Skeletal muscle cell (primary cell): Measurements from ENCODE around the gene RARA.
A peak's percentile ranks its signal among the peaks of the same experiment; 100 is the strongest.

Source experiments
- DNase-seq: peaks from one replicate; pipeline ENCODE4 v3.0.0-alpha.2; 2010; ENCODE audit warnings: low read depth
- H3K4me3 ChIP-seq: 2 replicates; pipeline ENCODE4 v1.5.1; 2011; ENCODE audit warnings: low read depth, mild to moderate bottlenecking, control low read depth, low read length, moderate library complexity

The RARA gene

DNA sequence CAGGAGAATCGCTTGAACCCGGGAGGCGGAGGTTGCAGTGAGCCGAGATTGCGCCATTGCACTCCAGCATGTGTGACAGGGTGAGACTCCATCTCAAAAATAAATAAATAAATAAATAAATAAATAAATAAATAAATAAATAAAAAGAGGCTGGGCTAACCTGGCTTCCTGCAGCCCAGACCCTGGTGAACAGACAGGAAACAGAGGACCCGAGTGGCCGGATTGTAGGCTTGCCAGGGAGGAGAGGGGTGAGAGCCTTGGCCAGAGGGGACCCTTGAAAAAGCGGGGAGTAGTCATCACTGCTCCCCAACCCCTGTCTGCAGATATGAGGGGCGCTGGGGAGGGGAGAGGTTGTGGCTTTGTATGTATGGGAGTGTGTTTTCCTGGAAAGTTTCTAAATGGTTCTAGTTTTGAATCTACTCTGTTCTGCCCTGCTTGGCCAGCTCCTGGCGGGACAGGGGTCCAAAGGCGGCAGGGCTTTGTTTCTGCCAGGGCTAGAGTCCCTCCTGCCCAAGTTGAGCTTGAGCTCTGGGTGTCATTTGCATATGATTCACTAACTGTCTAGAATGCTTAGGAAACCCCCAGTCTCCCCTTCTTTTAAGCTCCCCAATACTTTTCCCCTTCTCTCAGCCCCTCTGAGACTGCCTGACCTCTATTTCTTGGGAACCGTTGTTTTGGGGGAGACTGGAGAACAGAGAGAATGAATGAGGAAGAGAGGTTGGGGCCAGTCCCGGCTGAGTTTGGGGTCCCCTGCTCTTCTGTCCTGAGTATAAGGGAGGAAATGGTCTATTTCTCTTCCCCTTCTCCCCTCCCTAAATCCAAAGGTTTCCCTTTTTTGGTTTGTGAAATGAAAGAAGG is 16.4 kb downstream of the RARA start:
- no peak overlapping the region for H3K4me3 ChIP-seq
- no peak for DNase-seq

DNA sequence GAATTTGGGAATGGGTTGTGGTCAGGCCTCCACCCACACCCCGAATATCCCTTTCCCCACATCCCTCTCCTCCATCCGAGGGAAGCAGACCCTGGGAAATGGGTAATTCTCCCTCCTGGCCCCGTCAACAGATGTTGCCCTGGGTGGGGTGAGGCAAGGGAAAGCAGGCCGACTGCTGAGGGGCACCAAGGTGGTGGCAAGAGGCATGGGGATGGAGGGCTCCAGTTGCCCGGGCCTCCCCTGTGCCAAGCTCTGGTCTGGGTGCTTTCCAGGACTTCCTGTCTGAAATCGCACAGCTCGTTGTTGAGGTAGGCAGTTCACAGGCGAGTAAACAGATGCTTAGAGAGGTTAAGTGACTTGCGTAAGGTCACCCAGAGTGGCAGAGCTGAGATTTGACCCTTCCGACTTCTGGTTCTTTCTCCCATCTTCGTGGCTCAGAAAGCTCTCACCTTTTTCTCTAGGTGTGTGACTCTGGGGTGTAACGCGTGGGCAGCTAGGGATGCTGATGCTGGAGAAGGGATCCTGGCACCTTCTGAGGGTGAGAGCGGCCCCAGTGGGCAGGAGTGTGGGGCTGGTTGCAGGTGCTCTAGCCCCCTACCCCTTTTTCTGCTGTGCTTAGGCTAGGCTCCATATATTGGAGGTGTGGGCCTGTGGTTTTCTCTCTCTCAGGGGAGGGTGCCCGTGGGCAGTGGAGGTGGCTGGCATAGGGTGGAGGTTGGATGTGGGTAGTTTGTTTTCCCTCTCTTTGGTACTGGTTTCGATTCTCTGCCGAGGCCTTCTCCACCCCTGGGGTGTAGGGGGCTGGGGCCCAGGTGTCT is 17.2 kb downstream of the RARA start:
- H3K4me3 ChIP-seq = no peak overlapping the region
- no peak for DNase-seq

DNA sequence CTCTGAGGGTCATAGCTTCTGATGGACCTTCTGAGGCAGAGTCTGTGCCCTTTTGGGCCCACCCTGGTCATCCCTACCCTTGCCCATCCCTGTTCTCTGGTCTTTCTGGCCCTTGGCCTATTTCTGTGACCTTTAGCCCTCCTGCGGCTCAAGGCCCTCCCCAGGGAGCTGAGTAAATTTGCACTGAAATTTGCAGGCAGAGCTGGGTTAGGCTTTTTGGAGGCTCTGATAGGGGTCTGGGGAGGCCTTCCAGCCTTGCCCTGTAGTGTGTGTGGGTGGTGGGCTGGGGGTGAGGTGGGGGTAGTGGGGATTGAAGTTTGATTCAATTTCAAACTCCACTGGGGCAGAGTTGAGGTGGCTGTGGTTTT is 17.8 kb downstream of the RARA start:
- no peak for DNase-seq
- H3K4me3 ChIP-seq = no peak overlapping the region

DNA sequence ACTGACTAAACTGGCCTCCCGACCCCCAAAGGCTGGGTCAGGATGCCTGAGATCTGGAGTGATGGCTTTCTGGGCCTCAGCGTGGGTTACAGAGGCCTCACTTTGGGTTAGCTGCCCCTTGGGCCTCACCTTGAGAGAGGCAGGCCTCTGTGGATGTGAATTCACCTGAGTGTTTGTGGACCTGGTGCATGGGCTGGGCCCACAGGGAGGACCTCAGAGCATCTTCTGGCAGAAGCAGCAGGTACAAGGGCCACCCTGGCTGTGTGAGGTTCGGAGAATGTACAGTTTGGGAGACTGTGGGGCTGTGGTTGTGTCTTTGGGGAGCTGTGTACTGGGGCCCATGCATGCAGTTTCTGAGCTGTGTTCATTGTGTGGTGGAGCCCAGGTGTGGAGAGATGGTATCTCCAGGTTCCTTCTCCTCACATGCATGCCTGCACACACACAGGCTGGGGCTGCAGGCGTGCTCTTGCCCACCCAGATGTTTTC is 18.3 kb downstream of the RARA start:
- no peak overlapping the region for H3K4me3 ChIP-seq
- DNase-seq = no peak

DNA sequence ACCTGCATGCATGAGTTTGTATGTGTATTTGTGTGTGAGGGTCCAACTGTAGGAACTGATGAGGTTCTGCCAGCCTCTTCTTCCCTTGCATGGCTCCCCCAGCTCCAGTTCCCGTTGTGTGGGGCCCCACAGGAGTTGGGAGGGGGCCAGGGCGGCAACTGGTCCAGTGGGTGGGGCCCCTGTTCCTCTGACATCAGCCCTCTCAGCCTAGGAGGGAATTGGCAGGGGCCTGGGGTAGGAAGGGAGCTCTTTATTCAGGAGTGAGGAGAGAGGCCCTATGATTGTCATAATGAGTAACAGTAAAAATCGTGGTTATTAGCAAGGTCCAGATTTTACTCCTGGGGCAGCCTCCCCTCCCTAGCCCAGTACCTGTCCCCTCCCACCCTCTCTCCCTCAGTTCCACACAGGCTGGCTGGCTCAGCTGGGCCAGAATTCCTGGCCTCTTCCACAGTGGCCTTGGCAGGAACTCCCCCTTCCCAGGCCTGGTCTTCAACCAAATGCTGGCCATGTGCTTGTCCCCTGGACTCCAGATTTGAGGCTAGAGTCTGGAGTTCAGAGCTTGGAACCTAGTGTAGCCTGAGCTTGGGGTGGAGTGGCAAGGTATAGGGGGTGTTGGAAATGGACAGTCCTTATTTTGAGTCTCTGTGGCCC is 18.9 kb downstream of the RARA start:
- H3K4me3 ChIP-seq = no peak overlapping the region
- DNase-seq = no peak

DNA sequence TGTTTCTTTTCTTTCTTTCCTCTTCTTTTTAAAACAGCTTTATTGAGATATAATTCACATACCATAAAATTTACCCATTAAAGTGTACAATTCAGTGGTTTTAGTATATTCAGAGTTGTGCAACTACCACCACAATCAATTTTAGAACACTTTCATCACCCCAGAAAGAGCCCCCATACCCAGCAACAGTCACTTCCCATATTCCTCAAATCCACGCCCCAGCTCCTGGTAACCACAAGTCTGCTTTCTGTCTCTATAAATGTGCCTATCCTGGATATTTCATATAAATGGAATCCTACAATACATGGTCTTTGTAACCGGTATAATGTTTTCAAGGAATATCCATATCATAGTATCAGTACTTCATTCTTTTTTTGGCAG is 19.4 kb downstream of the RARA start:
- H3K4me3 ChIP-seq = no peak overlapping the region
- DNase-seq = no peak

DNA sequence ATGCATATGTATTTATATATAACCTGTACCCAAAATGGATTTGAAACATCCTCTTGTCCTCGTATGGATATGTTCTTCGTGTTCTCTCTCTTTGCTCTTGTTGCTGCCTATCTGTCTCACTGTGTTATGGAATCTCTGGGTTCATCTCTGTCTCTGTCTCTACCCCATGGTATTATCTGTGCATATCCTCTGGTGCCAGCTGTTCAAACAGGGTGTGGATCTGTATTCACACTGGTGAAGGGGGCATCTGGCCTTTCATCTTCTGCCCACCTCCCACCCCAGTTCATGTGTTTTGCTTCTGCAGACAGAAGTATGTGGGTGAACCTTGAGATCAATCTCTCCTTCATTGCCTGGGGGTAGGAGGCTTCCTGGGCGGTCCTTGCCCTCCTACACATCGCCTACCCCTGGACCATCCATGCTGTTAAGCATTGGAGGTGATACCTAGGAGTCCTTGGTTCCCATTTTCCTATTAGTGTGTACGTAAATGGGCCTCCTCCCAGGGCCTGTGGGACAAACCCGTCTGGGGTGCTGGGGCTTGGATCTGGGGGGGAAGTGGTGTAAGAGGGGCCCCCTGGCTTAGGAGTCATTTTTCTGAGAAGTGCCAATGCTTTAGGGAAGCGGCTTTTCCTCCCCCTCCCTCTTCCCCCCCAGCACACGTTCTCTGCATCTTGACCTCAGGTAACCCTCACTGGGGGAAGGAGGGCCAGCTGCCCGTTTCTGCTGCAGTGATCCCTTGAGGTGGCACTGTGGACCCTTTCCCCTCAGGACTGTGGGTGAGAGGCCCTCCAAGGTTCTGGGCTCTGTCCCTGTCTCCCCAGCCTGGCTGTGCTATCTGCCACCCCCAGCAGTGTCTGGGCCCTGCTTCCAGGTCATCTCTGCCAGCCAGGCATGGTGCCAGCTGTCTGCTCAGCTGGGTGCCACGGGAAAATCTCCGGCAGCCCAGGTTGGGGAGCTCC is 21.1 kb downstream of the RARA start:
- H3K4me3 ChIP-seq = no peak overlapping the region

DNA sequence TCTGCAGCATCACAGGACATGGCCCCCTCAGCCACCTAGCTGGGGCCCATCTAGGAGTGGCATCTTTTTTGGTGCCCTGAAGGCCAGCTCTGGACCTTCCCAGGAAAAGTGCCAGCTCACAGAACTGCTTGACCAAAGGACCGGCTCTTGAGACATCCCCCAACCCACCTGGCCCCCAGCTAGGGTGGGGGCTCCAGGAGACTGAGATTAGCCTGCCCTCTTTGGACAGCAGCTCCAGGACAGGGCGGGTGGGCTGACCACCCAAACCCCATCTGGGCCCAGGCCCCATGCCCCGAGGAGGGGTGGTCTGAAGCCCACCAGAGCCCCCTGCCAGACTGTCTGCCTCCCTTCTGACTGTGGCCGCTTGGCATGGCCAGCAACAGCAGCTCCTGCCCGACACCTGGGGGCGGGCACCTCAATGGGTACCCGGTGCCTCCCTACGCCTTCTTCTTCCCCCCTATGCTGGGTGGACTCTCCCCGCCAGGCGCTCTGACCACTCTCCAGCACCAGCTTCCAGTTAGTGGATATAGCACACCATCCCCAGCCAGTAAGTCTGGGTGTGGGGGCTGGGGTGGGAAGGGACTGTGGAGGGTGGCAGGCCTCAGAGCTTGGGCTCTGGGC is 22.0 kb downstream of the RARA start:
- no peak for DNase-seq
- no peak overlapping the region for H3K4me3 ChIP-seq

More for the DNA sequence above, 21.1 kb downstream of the RARA start:
- DNase-seq = no peak

DNA sequence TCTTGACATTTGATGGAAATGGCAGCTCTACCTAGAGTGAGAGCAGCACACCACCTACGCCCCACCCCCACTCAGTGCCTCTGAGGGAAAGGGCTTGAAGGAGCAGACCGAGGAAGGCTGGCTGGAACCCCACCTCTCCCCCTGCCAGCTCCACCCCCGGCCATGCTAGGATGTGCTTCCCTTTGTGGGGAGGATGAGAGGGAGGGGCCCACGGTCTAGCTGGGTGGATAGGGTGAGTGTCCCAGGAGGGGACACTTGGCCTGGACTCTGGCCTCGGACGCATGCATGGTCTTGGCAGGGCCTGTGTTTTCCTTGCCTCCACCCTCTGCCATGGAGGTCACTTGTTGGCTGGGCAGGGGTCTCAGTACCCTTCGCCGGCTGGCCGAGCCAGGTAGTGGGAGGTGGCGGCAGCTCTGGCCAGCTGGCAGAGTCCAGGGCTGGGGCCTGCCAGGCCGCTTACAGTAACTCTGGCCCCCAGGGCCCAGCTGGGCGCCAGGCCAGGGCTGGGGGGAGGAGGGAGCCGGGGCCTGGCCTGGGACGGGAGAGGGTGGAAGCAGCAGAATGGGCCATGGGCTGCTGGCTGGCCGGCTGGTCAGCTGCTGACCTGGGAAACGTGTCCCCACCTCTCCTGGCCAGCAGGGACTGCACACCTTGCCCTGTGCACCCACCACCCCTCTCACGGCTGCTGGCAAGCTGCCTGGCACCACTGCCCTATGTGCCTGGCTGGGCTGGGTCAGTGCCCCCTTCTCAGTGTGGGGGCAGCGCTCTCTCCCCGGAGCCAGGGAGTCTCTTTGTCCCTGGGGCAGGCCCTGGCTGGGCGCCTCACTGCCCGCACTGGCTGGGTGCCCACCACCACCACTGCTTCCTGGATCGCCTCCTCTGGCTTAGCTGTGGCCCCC is 23.0 kb downstream of the RARA start:
- no peak overlapping the region for H3K4me3 ChIP-seq
- no peak for DNase-seq

DNA sequence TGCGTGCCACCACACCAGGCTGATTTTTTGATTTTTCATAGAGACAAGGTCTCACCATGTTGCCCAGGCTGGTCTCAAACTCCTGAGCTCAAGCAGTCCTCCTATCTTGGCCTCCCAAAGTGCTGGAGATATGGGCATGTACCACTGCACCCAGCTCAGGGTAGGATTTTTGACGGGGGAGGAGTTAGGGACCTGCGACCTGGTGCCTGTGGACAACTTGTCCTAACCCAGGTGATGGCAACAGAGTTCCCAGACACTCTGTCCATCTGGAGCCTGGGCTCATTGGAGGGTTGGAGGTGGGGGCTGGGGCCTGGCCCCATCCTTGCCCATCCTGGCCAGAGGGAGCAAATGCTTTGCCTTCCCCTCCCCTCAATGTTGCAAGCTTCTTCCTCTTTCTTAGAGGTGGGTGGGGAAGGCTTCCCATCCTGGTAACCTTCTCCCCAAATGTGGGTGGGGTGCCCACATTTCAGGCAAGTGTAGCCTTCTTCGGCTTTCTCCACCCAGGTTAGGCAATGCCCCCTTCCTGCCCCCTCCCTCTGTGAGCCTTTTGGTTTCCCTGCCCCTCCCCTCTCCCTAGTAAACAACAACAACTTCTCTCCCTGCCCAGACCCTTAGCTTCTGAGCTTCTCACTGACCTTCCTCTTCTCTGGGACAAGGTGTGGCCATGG is 24.9 kb downstream of the RARA start:
- DNase-seq = no peak
- H3K4me3 ChIP-seq = no peak overlapping the region

DNA sequence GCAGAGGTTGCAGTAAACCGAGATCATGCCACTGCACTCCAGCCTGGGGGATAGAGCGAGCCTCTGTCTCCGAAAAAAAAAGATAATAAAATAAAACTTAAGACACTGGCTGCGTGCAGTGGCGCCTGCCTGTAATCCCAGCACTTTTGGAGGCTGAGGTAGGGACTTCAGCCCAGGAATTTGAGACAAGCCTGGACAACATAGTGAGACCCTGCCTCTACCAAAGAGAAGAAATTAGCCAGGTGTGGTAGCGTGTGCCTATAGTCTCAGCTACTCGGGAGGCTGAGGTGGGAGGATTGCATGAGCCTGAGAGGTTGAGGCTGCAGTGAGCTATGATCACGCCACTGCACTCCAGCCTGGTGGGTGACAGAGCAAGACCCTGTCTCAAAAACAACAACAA is 26.6 kb downstream of the RARA start:
- no peak for DNase-seq
- no peak overlapping the region for H3K4me3 ChIP-seq

DNA sequence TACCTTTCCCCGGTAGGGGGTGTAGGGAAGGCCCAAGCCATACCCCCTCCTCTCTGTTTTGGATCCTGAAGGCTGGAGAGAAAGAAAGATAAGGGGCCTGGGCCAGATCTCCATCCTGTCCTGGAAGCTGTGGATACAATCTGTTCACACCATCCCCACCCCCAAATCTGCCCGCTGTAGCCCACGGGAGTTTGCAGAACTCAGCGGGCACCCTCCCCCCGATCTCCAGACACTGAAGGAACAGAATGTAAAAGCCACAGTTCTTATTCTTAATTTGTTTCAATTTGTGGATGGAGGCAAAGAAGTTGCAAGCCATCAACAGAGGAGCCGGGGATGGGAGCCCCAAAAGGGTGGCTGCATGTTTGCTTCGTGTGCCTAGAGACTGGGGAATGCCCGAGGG is 28.4 kb downstream of the RARA start:
- DNase-seq = no peak
- no peak overlapping the region for H3K4me3 ChIP-seq

DNA sequence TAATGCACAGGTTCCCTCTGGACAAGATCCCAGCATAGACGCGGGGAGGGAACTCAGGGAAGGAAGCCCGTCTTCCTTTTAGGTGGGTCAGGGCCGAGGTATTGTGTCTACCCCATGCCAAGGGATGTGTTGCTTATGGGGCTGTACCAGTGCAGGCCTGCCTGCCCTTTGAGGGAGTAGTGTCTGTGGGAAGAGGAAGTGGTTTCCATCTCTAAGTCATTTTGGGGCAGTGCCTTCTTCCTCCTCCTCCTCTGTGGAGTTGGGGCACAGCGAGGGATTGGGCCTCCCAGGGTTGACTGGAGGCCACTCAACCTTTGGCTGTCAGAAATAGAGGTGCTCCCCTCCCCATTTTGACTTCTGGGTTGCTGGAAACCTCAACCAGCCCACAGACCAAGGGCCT is 29.1 kb downstream of the RARA start:
- H3K4me3 ChIP-seq = no peak overlapping the region
- DNase-seq = no peak

DNA sequence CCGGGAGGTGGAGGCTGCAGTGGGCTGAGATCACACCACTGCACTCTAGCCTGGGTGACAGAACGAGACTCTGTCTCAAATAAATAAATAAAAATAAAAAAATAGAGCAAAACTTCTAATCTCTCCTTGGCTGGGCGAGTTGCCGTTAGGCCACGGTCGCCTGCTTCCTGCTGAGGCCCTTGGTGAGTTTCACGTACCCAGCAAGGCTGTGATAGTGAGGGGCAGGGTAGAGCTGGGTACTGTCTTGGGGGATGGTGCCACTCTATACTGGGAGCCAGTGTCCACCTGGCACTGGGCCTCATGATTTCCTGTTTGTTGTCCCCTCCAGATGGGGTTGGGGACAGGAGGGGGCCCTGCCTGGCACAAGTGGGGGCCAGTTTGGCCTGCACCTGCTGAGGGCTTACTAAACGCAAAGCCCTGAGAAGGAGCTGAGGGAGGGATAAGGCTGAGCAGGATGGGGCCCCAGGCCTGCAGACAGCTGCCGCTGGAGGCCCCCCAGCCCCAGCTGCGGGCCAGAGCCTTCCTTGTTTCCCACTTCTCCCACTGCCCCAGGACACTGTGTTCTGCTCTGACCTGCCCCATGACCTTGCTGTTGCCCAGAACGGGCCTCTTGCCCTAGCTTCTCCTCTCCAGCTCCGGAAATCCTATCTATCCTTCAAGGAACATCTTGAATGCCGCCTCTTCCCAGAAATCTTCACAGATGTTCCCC is 30.1 kb downstream of the RARA start:
- DNase-seq = no peak
- H3K4me3 ChIP-seq = no peak overlapping the region

DNA sequence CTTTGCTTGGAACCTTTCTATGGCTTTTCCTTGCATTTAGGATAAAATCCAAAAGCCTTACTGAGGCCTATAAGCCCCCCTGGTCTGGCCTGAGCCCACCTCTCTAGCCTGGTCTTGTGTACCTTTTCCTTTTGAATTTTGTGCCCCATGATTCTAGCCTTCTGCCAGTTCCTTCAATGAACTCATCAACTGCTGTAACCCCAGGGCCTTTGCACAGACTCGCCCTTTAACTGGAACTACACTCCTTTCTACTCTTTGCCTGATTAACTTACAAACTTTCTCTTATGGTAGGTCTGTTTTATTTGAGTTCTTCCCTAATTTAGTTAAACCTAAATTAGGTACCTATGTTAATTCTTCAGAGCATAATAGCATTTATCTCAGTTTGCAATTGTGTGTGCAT is 31.3 kb downstream of the RARA start:
- DNase-seq = no peak
- H3K4me3 ChIP-seq = no peak overlapping the region

DNA sequence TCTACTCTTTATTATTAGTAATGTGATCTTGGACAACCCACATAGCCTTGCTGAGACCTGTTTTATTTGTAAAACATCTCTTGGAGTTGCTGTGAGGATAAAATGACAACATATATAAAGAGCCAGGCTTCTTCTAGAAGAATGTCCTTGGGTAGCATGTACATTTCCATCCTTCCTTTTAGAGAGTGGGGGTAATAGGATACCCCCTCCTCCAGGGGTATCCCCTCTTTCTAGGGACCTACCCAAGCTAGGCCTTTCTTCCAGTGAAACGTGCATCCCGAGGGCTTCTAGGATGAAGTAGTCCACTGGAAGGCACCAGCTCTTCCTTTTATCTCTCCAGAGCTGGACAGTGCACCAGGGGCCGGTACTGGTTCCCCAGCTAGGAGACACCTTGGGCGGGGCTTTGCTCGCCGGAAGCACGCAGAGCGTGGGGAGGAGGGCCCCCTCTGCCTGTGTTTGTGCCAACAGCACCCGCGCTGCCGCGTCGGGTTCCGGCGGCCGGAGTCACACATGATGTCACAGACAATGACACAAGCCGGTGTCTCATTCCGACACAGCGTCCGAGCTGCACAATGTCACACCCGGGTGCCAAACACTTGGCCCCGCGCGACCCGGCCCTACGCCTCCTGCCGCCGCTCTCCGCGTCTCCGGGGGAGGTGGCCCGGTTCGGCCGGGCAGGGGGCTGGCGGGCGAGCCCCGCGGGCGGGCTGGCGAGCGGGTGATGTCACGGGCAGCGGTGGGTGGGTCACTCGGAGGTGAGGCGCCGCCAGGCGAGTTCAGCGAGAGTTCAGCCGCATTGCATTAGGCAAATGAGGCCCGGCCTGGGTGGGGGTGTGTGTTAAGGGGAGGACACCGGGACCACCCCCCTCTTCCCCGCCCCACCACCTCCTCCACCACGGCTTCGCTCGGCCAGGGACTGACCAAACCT is 32.2 kb downstream of the RARA start:
- H3K4me3 ChIP-seq = peak overlapping the region; percentile 57
- DNase-seq = no peak
